Neutrophil (primary cell): Measurements from ENCODE around the gene ACP5.
A peak's percentile ranks its signal among the peaks of the same experiment; 100 is the strongest.

Source experiments
- H3K27ac ChIP-seq: fragments of 200-600 bp; sonication (generic); 2 replicates; pipeline ENCODE4 v1.5.1; 2016; ENCODE audit warnings: mild to moderate bottlenecking, moderate library complexity
- H3K27me3 ChIP-seq: fragments of 200-600 bp; sonication (generic); 2 replicates; pipeline ENCODE4 v1.6.0; 2016; ENCODE audit warnings: mild to moderate bottlenecking
- H3K36me3 ChIP-seq: fragments of 200-600 bp; sonication (generic); 2 replicates; pipeline ENCODE4 v1.5.1; 2017
- H3K4me1 ChIP-seq, 2 experiments: fragments of 200-600 bp in 1 of 2; sonication (generic) in 1 of 2; 1 replicate in 1 of 2; 2 replicates in 1 of 2; pipeline versions ENCODE4 v1.5.1 to v1.6.1; 2013 to 2016; ENCODE audit warnings: low read depth in 1 of 2, low read length in 1 of 2, mild to moderate bottlenecking in 1 of 2, moderate library complexity in 1 of 2; ENCODE audit not compliant: control insufficient read depth in 1 of 2, insufficient read depth in 1 of 2
- H3K4me3 ChIP-seq, 2 experiments: fragments of 200-600 bp in 1 of 2; sonication (generic) in 1 of 2; 1 replicate in 1 of 2; 2 replicates in 1 of 2; pipeline ENCODE4 v1.5.1; 2013 to 2016; ENCODE audit warnings: low read depth in 1 of 2, low read length in 1 of 2, mild to moderate bottlenecking in 1 of 2, moderate library complexity in 1 of 2
- H3K9me3 ChIP-seq: fragments of 200-600 bp; sonication (generic); 2 replicates; pipeline ENCODE4 v1.5.1; 2016
- TF ChIP-seq, protein P1 (sequence below): fragments of 200-600 bp; sonication (generic); IDR thresholded peaks from 2 replicates; pipeline ENCODE4 v1.5.1; 2016; ENCODE audit warnings: antibody characterized with exemption

The ACP5 gene

DNA sequence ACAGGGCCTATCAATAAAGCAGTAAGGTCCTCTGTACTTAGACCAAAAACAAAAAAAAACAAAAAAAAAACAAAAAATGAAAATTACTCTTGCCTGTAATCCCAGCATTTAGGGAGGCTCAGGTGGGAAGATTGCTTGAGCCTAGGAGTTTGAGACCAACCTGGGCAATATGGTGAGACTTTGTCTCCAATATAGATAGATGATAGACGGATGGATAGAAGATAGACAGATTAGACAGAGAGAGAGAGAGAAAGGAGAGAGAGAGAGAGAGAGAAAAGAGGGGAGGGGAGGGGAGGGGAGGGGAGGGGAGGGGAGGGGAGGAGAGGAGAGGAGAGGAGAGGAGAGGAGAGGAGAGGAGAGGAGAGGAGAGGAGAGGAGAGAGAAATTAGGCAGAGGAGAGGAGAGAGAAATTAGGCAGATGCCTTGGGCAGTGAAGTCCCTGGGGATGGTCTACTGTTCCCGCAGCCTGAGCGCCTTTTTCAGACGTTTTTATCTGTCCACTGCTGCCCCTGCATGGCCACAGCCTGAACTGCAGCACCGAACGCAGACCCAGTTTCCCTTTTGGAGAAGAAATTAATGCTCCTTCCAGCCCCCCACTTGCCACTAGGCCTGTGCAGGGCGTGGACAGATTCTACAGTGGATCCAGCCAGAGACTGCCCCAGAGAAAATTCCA lies 10.0 kb upstream of the ACP5 start:
- Histone ChIP-seq H3K36me3 (no peaks in the 10 kb centered on the region), H3K27ac (no peak overlapping the region), H3K27me3 (no peaks in the 10 kb centered on the region), H3K4me1 (peaks cover 8 to 18% of the 10 kb centered on the region in 2 experiments), H3K9me3 (no peaks in the 10 kb centered on the region), H3K4me3 (no peak overlapping the region)
- TF ChIP-seq, protein P1, sequence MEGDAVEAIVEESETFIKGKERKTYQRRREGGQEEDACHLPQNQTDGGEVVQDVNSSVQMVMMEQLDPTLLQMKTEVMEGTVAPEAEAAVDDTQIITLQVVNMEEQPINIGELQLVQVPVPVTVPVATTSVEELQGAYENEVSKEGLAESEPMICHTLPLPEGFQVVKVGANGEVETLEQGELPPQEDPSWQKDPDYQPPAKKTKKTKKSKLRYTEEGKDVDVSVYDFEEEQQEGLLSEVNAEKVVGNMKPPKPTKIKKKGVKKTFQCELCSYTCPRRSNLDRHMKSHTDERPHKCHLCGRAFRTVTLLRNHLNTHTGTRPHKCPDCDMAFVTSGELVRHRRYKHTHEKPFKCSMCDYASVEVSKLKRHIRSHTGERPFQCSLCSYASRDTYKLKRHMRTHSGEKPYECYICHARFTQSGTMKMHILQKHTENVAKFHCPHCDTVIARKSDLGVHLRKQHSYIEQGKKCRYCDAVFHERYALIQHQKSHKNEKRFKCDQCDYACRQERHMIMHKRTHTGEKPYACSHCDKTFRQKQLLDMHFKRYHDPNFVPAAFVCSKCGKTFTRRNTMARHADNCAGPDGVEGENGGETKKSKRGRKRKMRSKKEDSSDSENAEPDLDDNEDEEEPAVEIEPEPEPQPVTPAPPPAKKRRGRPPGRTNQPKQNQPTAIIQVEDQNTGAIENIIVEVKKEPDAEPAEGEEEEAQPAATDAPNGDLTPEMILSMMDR = peak; percentile 91

DNA sequence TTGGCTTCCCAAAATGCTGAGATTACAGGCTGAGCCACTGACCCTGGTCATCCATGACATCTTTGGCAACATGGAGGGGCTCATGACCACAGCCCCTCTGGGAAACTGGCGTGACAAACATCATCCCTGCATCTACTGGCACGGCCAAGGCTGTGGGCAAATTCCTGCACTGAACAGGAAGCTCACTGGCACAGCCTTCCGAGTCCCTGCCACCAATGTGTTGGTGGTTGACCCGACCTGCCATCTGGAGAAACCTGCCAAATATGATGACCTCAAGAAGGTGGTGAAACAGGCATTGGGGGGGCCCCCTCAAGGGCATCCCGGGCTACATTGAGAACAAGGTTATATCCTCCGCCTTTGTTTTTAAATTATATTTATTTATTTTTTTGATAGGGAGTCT lies 8.9 kb upstream of the ACP5 start:
- TF ChIP-seq, protein P1 = no peak
- no peaks in the 10 kb centered on the region for H3K36me3 ChIP-seq

DNA sequence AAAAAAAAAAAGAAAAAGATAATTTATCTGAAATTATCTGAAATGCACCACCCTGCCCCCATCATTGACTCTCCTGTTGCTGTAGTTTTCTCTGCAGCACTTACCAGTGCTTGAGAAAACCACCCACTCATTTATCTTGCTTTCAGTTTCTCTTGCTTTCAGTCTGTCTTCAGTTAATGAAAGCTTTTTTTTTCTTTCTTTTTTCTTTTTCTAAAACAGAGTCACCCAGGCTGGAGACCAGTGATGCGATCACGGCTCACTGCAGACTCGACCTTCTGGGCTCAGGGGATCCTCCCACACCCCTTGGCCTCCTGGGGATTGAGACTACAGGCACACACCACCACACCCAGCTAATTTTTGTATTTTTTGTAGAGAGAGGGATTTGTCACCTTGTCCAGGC lies 4.3 kb upstream of the ACP5 start:
- Histone ChIP-seq H3K4me3 (no peak overlapping the region), H3K27ac (no peak overlapping the region), H3K4me1 (peaks cover 19 to 27% of the 10 kb centered on the region in 2 experiments), H3K36me3 (no peaks in the 10 kb centered on the region), H3K9me3 (no peaks in the 10 kb centered on the region), H3K27me3 (peaks cover 38% of the 10 kb centered on the region)
- TF ChIP-seq, protein P1 = no peak

More for the DNA sequence above, 8.9 kb upstream of the ACP5 start:
- no peaks in the 10 kb centered on the region for H3K27me3 ChIP-seq
- H3K4me1 ChIP-seq = peaks cover 8 to 18% of the 10 kb centered on the region in 2 experiments
- H3K9me3 ChIP-seq = no peaks in the 10 kb centered on the region
- no peak overlapping the region for H3K27ac ChIP-seq
- H3K4me3 ChIP-seq = no peak overlapping the region

DNA sequence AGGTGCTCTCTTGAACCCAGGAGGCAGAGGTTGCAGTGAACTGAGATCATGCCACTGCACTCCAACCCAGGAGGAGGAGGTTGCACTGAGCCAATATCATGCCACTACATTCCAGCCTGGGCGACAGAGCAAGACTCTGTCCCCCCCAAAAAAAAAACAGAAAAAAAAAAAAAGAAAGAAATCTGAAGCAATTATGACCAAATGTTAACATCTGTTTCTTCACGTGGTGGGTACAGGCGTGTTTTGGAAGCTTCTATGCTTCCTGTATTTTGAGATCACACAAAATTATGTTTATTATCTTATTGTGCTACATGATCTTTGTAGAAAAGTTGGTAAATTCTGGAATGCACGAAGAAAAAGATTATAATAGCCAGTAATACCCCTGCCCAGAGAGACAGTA lies 2.7 kb upstream of the ACP5 start:
- Histone ChIP-seq H3K27me3 (peaks cover 38% of the 10 kb centered on the region), H3K4me3 (no peak overlapping the region), H3K4me1 (peaks cover 19 to 27% of the 10 kb centered on the region in 2 experiments), H3K36me3 (no peaks in the 10 kb centered on the region), H3K9me3 (no peaks in the 10 kb centered on the region), H3K27ac (no peak overlapping the region)
- TF ChIP-seq, protein P1 = no peak

DNA sequence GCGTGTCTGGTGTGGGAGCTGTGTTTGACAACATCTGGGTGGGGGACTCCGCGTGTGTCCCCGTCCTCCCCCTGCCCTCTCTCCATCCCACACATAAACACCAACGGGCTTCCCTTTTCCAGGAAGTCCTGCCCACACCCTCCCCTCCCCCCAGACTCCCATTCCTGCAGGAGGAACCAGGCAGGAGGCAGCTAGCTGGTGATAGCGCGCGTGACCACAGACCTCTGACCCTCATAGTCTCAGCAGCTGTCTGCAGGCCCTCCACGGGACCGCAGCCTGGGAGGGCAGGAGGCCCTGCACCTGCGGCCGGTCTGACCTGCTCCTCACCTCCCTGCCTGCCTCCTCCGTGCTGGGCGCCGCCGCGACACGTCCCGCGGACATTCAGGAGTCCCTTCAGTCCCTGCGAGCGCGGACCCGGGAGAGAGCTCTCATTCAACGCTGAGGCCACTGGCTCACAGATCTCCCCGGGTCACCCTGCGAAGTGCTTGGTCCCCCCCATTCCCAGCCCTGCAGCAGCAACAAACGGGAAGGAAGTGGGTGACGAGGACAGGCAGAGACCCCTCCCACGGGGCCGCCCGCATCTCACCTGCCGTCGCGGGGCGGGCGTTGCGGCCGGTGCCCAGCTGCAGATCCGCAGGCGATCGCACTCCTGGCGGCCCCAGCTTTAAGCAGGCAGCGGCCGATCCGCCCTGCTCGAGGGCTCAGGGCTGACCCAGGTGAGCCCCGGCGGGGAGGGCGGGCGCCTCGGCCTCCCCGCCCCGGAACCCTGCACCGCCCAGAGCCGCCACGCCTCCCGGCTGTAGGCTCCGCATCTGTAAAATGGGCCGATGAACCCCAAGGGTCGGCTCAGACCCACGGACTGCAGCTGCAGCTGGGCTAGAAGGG lies 1.1 kb upstream of the ACP5 start:
- Histone ChIP-seq H3K36me3 (no peaks in the 10 kb centered on the region), H3K9me3 (no peaks in the 10 kb centered on the region), H3K27ac (peak overlapping the region; percentile 23), H3K27me3 (peaks cover 38% of the 10 kb centered on the region), H3K4me3 (peak overlapping the region; percentile 50 to 66), H3K4me1 (peaks cover 12 to 15% of the 10 kb centered on the region in 2 experiments)
- TF ChIP-seq, protein P1 = no peak
